GM06990 (cell line): Measurements from ENCODE around the gene ATF3.

Source experiments
- DNase-seq: peaks from one replicate; pipeline ENCODE4 v3.0.0-alpha.2; 2011; ENCODE audit not compliant: insufficient read length; ENCODE audit errors: extremely low read depth
- H3K27me3 ChIP-seq: replicated peaks from 2 replicates; pipeline ENCODE4 v1.6.0; 2011; ENCODE audit warnings: low read length; ENCODE audit not compliant: control insufficient read depth, insufficient read depth
- H3K36me3 ChIP-seq: 2 replicates; pipeline ENCODE4 v1.5.1; 2011; ENCODE audit warnings: low read length; ENCODE audit not compliant: control insufficient read depth, insufficient read depth
- H3K4me3 ChIP-seq: replicated peaks from 2 replicates; pipeline ENCODE4 v1.5.1; 2011; ENCODE audit warnings: low read depth, mild to moderate bottlenecking, control low read depth, low read length
- TF ChIP-seq, protein P1 (sequence below): IDR thresholded peaks from 2 replicates; pipeline ENCODE4 v1.5.1; 2011; ENCODE audit warnings: low read length, control low read depth, mild to moderate bottlenecking, inconsistent platforms; ENCODE audit not compliant: insufficient read depth, poor library complexity, severe bottlenecking

Gene ATF3

GRCh38 chr1:212608392-212608958, at the start of gene ATF3:
Gene ATF3, plus strand, starts transcription at chr1:212608761. Its CDS starts 6,261 bp downstream, at chr1:212615022.
- Histone ChIP-seq H3K36me3 (no peaks in the 10 kb centered on the region), H3K4me3 (peak within 1 kb of the TSS; percentile 86), H3K27me3 (no peaks in the 10 kb centered on the region)
- DNase-seq: peak; percentile 96
- TF ChIP-seq, protein P1, sequence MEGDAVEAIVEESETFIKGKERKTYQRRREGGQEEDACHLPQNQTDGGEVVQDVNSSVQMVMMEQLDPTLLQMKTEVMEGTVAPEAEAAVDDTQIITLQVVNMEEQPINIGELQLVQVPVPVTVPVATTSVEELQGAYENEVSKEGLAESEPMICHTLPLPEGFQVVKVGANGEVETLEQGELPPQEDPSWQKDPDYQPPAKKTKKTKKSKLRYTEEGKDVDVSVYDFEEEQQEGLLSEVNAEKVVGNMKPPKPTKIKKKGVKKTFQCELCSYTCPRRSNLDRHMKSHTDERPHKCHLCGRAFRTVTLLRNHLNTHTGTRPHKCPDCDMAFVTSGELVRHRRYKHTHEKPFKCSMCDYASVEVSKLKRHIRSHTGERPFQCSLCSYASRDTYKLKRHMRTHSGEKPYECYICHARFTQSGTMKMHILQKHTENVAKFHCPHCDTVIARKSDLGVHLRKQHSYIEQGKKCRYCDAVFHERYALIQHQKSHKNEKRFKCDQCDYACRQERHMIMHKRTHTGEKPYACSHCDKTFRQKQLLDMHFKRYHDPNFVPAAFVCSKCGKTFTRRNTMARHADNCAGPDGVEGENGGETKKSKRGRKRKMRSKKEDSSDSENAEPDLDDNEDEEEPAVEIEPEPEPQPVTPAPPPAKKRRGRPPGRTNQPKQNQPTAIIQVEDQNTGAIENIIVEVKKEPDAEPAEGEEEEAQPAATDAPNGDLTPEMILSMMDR: no peak

- Histone ChIP-seq H3K27me3 (no peaks in the 10 kb centered on the region), H3K36me3 (no peaks in the 10 kb centered on the region), H3K4me3 (no peak overlapping the region)
- TF ChIP-seq, protein P1: no peak
- no peak for DNase-seq
Observed at GRCh38 chr1:212559929-212560328, 48.6 kb upstream of the ATF3 start.

DNA sequence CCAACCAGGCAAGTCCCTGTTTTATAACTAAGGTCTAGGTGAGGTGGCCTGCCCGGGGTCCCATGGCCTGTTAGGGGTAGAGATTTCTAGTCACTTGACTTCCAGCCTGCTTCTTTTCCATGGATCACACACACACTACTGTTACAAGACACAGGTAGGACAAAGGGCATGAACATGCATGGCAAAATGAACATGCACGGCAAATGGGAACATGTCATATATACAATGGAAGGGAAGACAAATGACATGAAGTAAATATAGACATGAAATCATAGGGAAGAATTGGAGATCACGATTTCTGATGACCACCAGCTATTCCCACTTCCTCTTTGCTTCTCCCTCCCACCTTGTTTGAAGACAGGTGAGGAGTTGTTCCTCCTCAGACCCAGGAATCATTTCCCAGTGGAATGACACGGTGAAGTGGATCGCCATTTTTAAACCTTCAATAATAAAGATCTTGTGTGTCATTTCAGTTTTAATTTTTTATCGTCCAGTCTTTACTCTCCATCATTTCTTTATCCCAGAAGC, 47.6 kb upstream of the ATF3 start:
- no peaks in the 10 kb centered on the region for H3K36me3 ChIP-seq
- no peak for DNase-seq
- no peaks in the 10 kb centered on the region for H3K27me3 ChIP-seq
- H3K4me3 ChIP-seq: no peak overlapping the region
- TF ChIP-seq, protein P1: no peak

- H3K27me3 ChIP-seq: no peaks in the 10 kb centered on the region
- H3K36me3 ChIP-seq: no peaks in the 10 kb centered on the region
- no peak for DNase-seq
- no peak overlapping the region for H3K4me3 ChIP-seq
- TF ChIP-seq, protein P1: no peak
Observed at GRCh38 chr1:212561501-212561931, 47.0 kb upstream of the ATF3 start.

GRCh38 chr1:212562771-212563170, 45.8 kb upstream of the ATF3 start:
- TF ChIP-seq, protein P1: no peak
- H3K27me3 ChIP-seq: no peaks in the 10 kb centered on the region
- DNase-seq: no peak
- no peaks in the 10 kb centered on the region for H3K36me3 ChIP-seq
- H3K4me3 ChIP-seq: no peak overlapping the region
